Stimulated activated CD4-positive, alpha-beta T cell treated with anti-CD3 and anti-CD28 coated beads, Interleukin-1b, Interleukin-23, amount 100 ng/mL, for 24 hours (primary cell): ENCODE results near the gene SH3D19.

Experiments used
- DNase-seq, 4 experiments: peaks; one replicate each; pipeline ENCODE4 v3.0.0-alpha.2; 2020; ENCODE audit warnings: low read depth in 4 of 4, low spot score in 1 of 4

The SH3D19 gene

GRCh38 chr4:151321586-151321985 lies 3.8 kb downstream of the SH3D19 start:
- no peak for DNase-seq

GRCh38 chr4:151319490-151319889 lies 5.9 kb downstream of the SH3D19 start:
- no peak for DNase-seq

GRCh38 chr4:151318307-151319006 lies 6.9 kb downstream of the SH3D19 start:
- no peak for DNase-seq

GRCh38 chr4:151316645-151317044 lies 8.8 kb downstream of the SH3D19 start:
- no peak for DNase-seq

GRCh38 chr4:151315212-151315886 lies 10.1 kb downstream of the SH3D19 start:
- DNase-seq: no peak

GRCh38 chr4:151314479-151314878 lies 10.9 kb downstream of the SH3D19 start:
- no peak for DNase-seq

GRCh38 chr4:151314010-151314355 lies 11.4 kb downstream of the SH3D19 start:
- DNase-seq: no peak

GRCh38 chr4:151313306-151314009 lies 11.9 kb downstream of the SH3D19 start:
- no peak for DNase-seq

- no peak for DNase-seq
Measured at GRCh38 chr4:151310124-151310728, 15.2 kb downstream of the SH3D19 start.

- no peak for DNase-seq
Measured at GRCh38 chr4:151304755-151305154, 20.6 kb downstream of the SH3D19 start.

GRCh38 chr4:151304226-151304625 lies 21.2 kb downstream of the SH3D19 start:
- DNase-seq: no peak

GRCh38 chr4:151302432-151302831 lies 23.0 kb downstream of the SH3D19 start:
- DNase-seq: no peak

GRCh38 chr4:151297170-151297569 lies 28.2 kb downstream of the SH3D19 start:
- DNase-seq: no peak

GRCh38 chr4:151296227-151296626 lies 29.2 kb downstream of the SH3D19 start:
- DNase-seq: no peak

GRCh38 chr4:151294833-151295496 lies 30.4 kb downstream of the SH3D19 start:
- no peak for DNase-seq

GRCh38 chr4:151292038-151292437 lies 33.4 kb downstream of the SH3D19 start:
- no peak for DNase-seq

- DNase-seq: no peak
Measured at GRCh38 chr4:151291485-151291884, 33.9 kb downstream of the SH3D19 start.

GRCh38 chr4:151287409-151287808 lies 38.0 kb downstream of the SH3D19 start:
- DNase-seq: no peak

- DNase-seq: no peak
Measured at GRCh38 chr4:151284534-151285245, 40.7 kb downstream of the SH3D19 start.

- peak; percentile 1 to 41 (median 13) for DNase-seq
Measured at GRCh38 chr4:151276787-151277562, 48.4 kb downstream of the SH3D19 start, which contains the start of gene PRSS48. Gene PRSS48 (plus strand): TSS chr4:151277161. CDS start chr4:151277173, 12 bp downstream.
